B cell (primary cell): ENCODE data around the gene NRP1. TPM values are rescaled to one million over a fixed set of nuclear protein-coding genes. Genes with fewer than 3 reads are reported as not detected.

ENCODE experiments used
- ATAC-seq: fragments of 200-7000 bp; cut with Tn5 transposase; one replicate; pipeline ENCODE4 v1.10.0; 2021; ENCODE audit warnings: low read depth, mild to moderate bottlenecking, moderate number of reproducible peaks, moderate library complexity
- CTCF ChIA-PET: fragments of 350-600 bp; sonication (Branson Sonifier 250); formaldehyde crosslinking; loops from one replicate; lab custom pipeline; 2021; ENCODE audit warnings: antibody characterized with exemption, inconsistent platforms; lab: Charles Lee
- POLR2A ChIA-PET: fragments of 350-600 bp; sonication (Branson Sonifier 250); formaldehyde crosslinking; loops from one replicate; lab custom pipeline; 2021; ENCODE audit warnings: antibody characterized with exemption; lab: Charles Lee
- DNase-seq: peaks from one replicate; pipeline ENCODE4 v3.0.0; 2013
- H2AFZ ChIP-seq: 2 replicates; pipeline ENCODE4 v1.6.1; 2012; ENCODE audit warnings: mild to moderate bottlenecking, low read depth, low read length; ENCODE audit not compliant: insufficient read depth, poor library complexity, severe bottlenecking
- H3K27ac ChIP-seq, 2 donors: 1 replicate in 1 of 2; 2 replicates in 1 of 2; pipeline ENCODE4 v1.5.1; 2012 to 2013; ENCODE audit warnings: low read length in 2 of 2, mild to moderate bottlenecking in 2 of 2, moderate library complexity in 1 of 2
- H3K27me3 ChIP-seq, 4 experiments: fragments of 200-600 bp in 1 of 4; sonication (generic) in 1 of 4; replicated peaks in 1 of 4; 1 replicate in 2 of 4; 2 replicates in 2 of 4; pipeline versions ENCODE4 v1.6.1 to v1.7.0; 2013 to 2016; ENCODE audit warnings: low read length in 3 of 4, mild to moderate bottlenecking in 2 of 4, mixed read lengths in 1 of 4, moderate library complexity in 1 of 4; ENCODE audit not compliant: insufficient read depth in 4 of 4, control insufficient read depth in 3 of 4; ENCODE audit errors: control extremely low read depth in 1 of 4
- H3K36me3 ChIP-seq, 2 experiments: replicated peaks in 1 of 2; 1 replicate in 1 of 2; 2 replicates in 1 of 2; pipeline versions ENCODE4 v1.6.1 to v1.7.1; 2013; ENCODE audit warnings: low read length in 1 of 2; ENCODE audit not compliant: insufficient read depth in 2 of 2, control insufficient read depth in 1 of 2; ENCODE audit errors: control extremely low read depth in 1 of 2, extremely low read depth in 1 of 2
- H3K4me1 ChIP-seq, 2 donors: fragments of 200-600 bp in 1 of 2; sonication (generic) in 1 of 2; 1 replicate in 1 of 2; 2 replicates in 1 of 2; pipeline versions ENCODE4 v1.5.1 to v1.6.1; 2013 to 2017; ENCODE audit warnings: low read length in 2 of 2; ENCODE audit not compliant: control insufficient read depth in 2 of 2, insufficient read depth in 2 of 2
- H3K4me2 ChIP-seq: replicated peaks from 2 replicates; pipeline ENCODE3; 2012; ENCODE audit warnings: mild to moderate bottlenecking, low read depth, low read length; ENCODE audit not compliant: poor library complexity, severe bottlenecking
- H3K4me3 ChIP-seq, 5 experiments: fragments of 200-600 bp in 1 of 5; sonication (generic) in 1 of 5; 1 replicate in 3 of 5; 2 replicates in 2 of 5; pipeline versions ENCODE4 v1.5.1 to v1.7.0; 2011 to 2016; ENCODE audit warnings: low read length in 4 of 5, mild to moderate bottlenecking in 4 of 5, low read depth in 2 of 5, control low read depth in 1 of 5, moderate library complexity in 1 of 5; ENCODE audit not compliant: insufficient read depth in 1 of 5; ENCODE audit errors: control extremely low read depth in 1 of 5, extremely low read depth in 1 of 5
- H3K79me2 ChIP-seq: fragments of 200-600 bp; sonication (generic); one replicate; pipeline ENCODE4 v1.6.0; 2016; ENCODE audit warnings: low read length; ENCODE audit not compliant: control insufficient read depth, insufficient read depth
- H3K9ac ChIP-seq: fragments of 200-600 bp; sonication (generic); 2 replicates; pipeline ENCODE4 v1.6.1; 2017; ENCODE audit warnings: mild to moderate bottlenecking, low read length, moderate library complexity
- H3K9me3 ChIP-seq, 3 donors: one replicate each; pipeline versions ENCODE4 v1.6.1 to v1.7.1; 2013; ENCODE audit warnings: low read length in 2 of 3; ENCODE audit not compliant: control insufficient read depth in 2 of 3, insufficient read depth in 1 of 3; ENCODE audit errors: control extremely low read depth in 1 of 3
- H4K20me1 ChIP-seq: 2 replicates; pipeline ENCODE4 v1.6.0; 2012; ENCODE audit warnings: mild to moderate bottlenecking, low read length; ENCODE audit not compliant: insufficient read depth, control insufficient read depth, poor library complexity, severe bottlenecking
- H3K27ac Mint-ChIP-seq: one replicate; pipeline ENCODE4 v1.8.0; 2021; ENCODE audit warnings: mixed read lengths
- H3K27me3 Mint-ChIP-seq: one replicate; pipeline ENCODE4 v1.8.0; 2021; ENCODE audit warnings: mixed read lengths
- H3K4me1 Mint-ChIP-seq: one replicate; pipeline ENCODE4 v1.8.0; 2021; ENCODE audit warnings: mixed read lengths
- H3K4me3 Mint-ChIP-seq: one replicate; pipeline ENCODE4 v1.8.0; 2021; ENCODE audit warnings: mixed read lengths
- H3K9me3 Mint-ChIP-seq: one replicate; pipeline ENCODE4 v1.8.0; 2022; ENCODE audit warnings: mixed read lengths; ENCODE audit not compliant: insufficient read depth
- CTCF ChIP-seq: fragments of 200-600 bp; IDR thresholded peaks from one replicate; pipeline ENCODE4 v1.8.0; 2022; ENCODE audit warnings: antibody characterized with exemption, mild to moderate bottlenecking
- EZH2 ChIP-seq: IDR thresholded peaks from 2 replicates; pipeline ENCODE4 v1.6.1; 2012; ENCODE audit warnings: borderline replicate concordance, low read depth, mild to moderate bottlenecking, moderate library complexity, low read length; ENCODE audit not compliant: insufficient read depth, poor library complexity, severe bottlenecking
- WGBS: methylation state at CpG from one replicate; pipeline ENCODE4 v1.1.5; 2013; ENCODE audit warnings: missing lambda C conversion rate; ENCODE audit not compliant: insufficient coverage; 5-methylcytosine and 5-hydroxymethylcytosine counted together
- intact Hi-C: fragments of 100-400 bp; cut with micrococcal nuclease; formaldehyde crosslinking; loops from one replicate; pipeline ENCODE4 v1.10.0; 2022
- polyA plus RNA-seq: library from polyadenylated mRNA; depleted of rRNA; stranded (reverse); fragments of >200 nt; gene quantifications from 2 replicates; pipeline ENCODE4 v1.2.3, GENCODE V29; 2012
- total RNA-seq, 2 donors: library from RNA; stranded (reverse); fragments of 120-200 nt in 1 of 2; gene quantifications; 1 replicate in 1 of 2; 2 replicates in 1 of 2; pipeline versions ENCODE4 v1.2.3 to v1.2.4, GENCODE V29; 2013 to 2022

Gene NRP1
- total and polyA plus RNA-seq, 2 donors (not counting 1 experiment from before 2014, with no cell fraction given) = 0.34 TPM; not detected in 1

- no peaks in the 10 kb centered on the region for H3K27me3 ChIP-seq
- Mint-ChIP-seq H3K27me3 (peaks cover 3% of the 10 kb centered on the region), H3K9me3 (no peaks in the 10 kb centered on the region), H3K27ac (no peak overlapping the region), H3K4me1 (peaks cover 34% of the 10 kb centered on the region), H3K4me3 (no peak overlapping the region)
- H3K36me3 ChIP-seq = no peaks in the 10 kb centered on the region
- no peaks in the 10 kb centered on the region for H3K9me3 ChIP-seq
- WGBS = 54% methylated on average over 2 of the region's 3 CpGs
- ChIA-PET CTCF (interaction anchor here (1.3 kb wide), 1 partner anchor 17 kb away, joined by 3 read pairs; no protein-coding TSS in a partner anchor), POLR2A (no interaction called here)
- H4K20me1 ChIP-seq = no peaks in the 10 kb centered on the region
- peaks cover 13 to 24% of the 10 kb centered on the region in 2 donors for H3K4me1 ChIP-seq
- ATAC-seq (no peak), DNase-seq (no peak)
- no peaks in the 10 kb centered on the region for H3K79me2 ChIP-seq
- H3K4me2 ChIP-seq = no peak overlapping the region
- H2AFZ ChIP-seq = no peak overlapping the region
- no peak overlapping the region for H3K4me3 ChIP-seq
- intact Hi-C loops = no loop called here
- no peak overlapping the region for H3K27ac ChIP-seq
- TF ChIP-seq CTCF (no peak), EZH2 (no peak)
- no peak overlapping the region for H3K9ac ChIP-seq
Measured at GRCh38 chr10:33136271-33136670, 198.2 kb downstream of the NRP1 start.

- peak; percentile 64 for ATAC-seq
- Histone ChIP-seq H4K20me1 (no peaks in the 10 kb centered on the region), H3K4me2 (no peak overlapping the region), H2AFZ (no peak overlapping the region), H3K36me3 (no peaks in the 10 kb centered on the region), H3K4me3 (no peak overlapping the region), H3K9ac (no peak overlapping the region), H3K4me1 (peaks cover 9 to 21% of the 10 kb centered on the region in 2 donors), H3K9me3 (no peaks in the 10 kb centered on the region), H3K27ac (no peak overlapping the region), H3K79me2 (no peaks in the 10 kb centered on the region), H3K27me3 (no peaks in the 10 kb centered on the region)
- whole genome bisulfite sequencing = 64% methylated on average over 8 of the region's 11 CpGs
- H3K4me3 Mint-ChIP-seq = no peak overlapping the region
- H3K9me3 Mint-ChIP-seq = no peaks in the 10 kb centered on the region
- DNase-seq = no peak
- intact Hi-C loops = loop anchor here (5.0 kb wide), 1 partner anchor 197 kb away; no protein-coding TSS in a partner anchor
- ChIA-PET POLR2A (no interaction called here), CTCF (interaction anchor here (1.4 to 1.8 kb wide), 4 partner anchors 8 to 127 kb away, joined by 3 to 8 read pairs (median 4); no protein-coding TSS in a partner anchor)
- peak overlapping the region; percentile 67 for H3K27ac Mint-ChIP-seq
- peaks cover 3% of the 10 kb centered on the region for H3K27me3 Mint-ChIP-seq
- TF ChIP-seq EZH2 (no peak), CTCF (no peak)
- peaks cover 30% of the 10 kb centered on the region for H3K4me1 Mint-ChIP-seq
Measured at GRCh38 chr10:33134011-33134751, 200.3 kb downstream of the NRP1 start.
